Stomach (tissue), 4 donors: Measurements from ENCODE around the gene UBXN2A.

Experiments
- POLR2A ChIP-seq, 4 donors: fragments of 450-650 bp; IDR thresholded peaks; one replicate each; pipeline ENCODE4 v1.6.1; 2016; ENCODE audit warnings: antibody characterized with exemption in 4 of 4, control low read depth in 2 of 4, mild to moderate bottlenecking in 1 of 4, moderate library complexity in 1 of 4
- TF ChIP-seq, protein P1 (sequence below), 7 experiments: fragments of 450-650 bp in 4 of 7; fragments of 200-600 bp in 3 of 7; sonication (generic) in 3 of 7; IDR thresholded peaks; one replicate each; pipeline ENCODE4 v1.5.1; 2016 to 2019; ENCODE audit warnings: antibody characterized with exemption in 7 of 7, control low read depth in 2 of 7, mild to moderate bottlenecking in 1 of 7

DNA sequence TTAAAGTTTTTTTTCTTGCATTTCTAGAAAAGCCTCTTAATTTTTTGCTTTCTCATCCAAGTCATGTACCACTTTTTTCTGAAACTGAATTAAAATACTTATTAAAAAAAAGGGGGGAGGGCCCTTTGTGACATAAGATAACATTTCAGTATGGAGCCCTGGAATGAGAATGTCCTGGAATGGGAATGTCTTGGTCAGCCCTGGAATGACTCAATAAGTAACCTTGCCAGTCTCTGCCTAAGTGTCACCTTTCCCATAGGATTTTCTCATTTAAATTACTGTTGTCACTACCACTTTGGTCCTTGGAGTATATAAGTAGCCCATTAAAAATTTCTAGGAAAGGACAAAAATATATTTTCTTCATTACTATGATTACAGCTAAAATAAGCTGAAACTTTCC, 4.7 kb downstream of the UBXN2A start:
- TF ChIP-seq POLR2A (IDR thresholded peaks at IDR 0.05): no peak
- TF ChIP-seq, protein P1, sequence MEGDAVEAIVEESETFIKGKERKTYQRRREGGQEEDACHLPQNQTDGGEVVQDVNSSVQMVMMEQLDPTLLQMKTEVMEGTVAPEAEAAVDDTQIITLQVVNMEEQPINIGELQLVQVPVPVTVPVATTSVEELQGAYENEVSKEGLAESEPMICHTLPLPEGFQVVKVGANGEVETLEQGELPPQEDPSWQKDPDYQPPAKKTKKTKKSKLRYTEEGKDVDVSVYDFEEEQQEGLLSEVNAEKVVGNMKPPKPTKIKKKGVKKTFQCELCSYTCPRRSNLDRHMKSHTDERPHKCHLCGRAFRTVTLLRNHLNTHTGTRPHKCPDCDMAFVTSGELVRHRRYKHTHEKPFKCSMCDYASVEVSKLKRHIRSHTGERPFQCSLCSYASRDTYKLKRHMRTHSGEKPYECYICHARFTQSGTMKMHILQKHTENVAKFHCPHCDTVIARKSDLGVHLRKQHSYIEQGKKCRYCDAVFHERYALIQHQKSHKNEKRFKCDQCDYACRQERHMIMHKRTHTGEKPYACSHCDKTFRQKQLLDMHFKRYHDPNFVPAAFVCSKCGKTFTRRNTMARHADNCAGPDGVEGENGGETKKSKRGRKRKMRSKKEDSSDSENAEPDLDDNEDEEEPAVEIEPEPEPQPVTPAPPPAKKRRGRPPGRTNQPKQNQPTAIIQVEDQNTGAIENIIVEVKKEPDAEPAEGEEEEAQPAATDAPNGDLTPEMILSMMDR (IDR thresholded peaks at IDR 0.05): no peak
